NCI-H526 treated with DMSO at 0.1 percent for 48 hours (cell line): ENCODE data around the gene SGSM2.

ENCODE experiments used
- DNase-seq: peaks from one replicate; lab custom pipeline; 2025; lab: John Stamatoyannopoulos, UW

SGSM2 gene

GRCh38 chr17:2387086-2388019 lies 50.1 kb downstream of the SGSM2 start:
- no peak for DNase-seq

DNA sequence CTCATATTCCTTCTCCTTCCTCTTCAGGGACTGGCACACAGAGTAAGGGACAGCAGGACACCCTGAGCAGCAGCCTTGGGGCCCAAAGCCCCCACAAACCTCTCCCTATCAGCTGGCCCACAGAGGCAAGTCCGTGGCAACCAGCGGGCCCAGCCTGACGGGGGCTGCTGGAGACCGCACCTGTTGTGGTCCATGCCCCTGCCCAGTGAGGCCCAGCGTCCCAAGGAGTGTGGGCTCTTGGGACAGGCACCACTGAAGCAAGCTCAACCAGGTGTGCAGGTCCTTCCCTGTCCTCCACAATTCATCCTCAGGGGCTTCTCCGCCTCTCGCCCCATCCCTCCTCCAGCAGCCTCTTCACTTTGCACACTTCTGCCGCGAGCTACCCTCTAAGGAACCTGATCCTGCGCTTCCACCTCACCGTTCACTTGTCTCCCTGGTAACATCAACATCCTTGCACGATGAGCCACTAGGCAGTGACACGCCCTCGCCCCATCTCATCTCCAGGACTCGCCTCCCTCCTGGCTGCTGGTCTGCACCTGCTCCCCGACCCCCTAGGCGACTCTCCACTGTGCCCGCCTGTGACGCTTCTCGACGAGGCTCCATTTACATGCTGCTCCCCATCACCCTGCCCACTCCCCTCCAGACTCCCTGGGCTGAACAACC lies 50.9 kb downstream of the SGSM2 start:
- DNase-seq: no peak

- DNase-seq: no peak
Measured at GRCh38 chr17:2388683-2389055, 51.4 kb downstream of the SGSM2 start.

GRCh38 chr17:2390199-2390836 lies 53.0 kb downstream of the SGSM2 start:
- DNase-seq: no peak

DNA sequence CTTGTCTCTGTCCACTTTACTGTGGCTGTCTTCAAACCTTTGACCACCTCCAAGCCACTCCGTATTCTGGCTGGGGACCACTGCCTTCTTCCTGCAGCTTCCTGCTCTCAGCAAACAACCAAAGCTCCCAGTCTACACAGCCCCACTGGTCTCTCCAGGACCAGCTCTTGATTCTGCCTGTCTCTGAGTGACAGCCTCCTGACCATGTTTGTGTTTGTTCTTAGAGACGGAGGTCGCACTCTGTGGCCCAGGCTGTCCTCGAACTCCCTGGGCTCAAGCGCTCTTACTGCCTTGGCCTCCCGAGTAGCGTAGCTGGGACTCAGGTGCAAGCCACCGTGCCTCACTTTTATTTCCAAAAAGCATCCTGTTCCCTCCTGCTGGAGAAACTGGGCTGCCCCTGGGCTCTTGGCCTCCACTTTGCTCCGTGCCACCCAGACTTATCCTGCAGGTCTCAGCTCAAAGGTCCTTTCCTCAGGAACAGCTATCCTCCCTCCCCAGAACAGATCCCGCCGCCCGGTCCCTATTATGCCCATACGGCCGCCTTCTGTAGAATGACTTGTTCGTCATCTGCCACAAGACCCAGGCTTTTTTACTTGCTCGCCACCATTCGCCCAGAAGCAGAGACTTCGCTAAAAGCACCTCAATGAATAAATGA lies 54.4 kb downstream of the SGSM2 start:
- DNase-seq: no peak

DNA sequence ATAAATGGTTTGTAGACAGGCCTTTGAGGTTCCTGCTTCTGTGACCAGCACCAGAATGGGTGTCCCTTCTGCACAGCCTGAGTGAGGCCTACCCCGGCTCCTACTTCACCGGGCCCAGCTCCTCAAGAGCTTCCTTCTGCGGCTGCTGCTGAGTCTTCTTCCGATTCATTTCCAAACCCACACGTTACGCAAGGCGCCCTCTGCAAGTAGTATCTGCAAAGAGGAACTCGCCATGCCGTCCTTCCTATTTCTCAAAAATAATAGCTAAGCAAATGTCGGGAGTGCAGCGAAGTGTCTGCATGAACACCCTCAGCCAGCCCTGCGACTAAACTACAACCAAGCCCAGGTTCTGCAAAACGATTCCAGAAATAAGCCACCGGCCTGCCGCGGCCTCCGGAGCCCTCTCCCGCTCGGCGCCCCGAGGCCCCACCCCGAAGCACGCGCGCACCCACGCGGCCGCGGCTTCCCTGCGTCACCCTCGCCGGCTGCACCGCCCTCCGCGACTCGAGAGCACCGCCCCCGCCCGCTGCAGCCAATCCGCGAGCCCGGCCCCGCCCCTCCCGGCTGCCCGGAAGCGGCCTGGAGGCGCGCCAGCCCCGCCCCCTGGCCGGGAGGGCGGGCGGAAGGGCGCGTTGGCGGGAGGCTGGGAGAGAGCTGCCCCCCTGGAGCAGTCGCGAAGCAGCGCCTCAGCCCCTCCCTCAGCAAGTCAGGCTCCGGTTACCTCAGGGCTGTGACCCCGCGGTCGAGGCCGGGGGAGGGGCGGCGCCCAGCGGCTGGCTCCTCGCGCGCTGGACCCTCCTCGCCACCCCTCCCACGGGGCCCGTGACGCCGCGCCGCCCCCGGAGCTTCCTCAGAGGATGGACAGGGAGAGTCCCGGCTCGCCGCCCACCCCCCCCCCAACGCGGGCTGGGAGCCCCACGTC lies 55.2 kb downstream of the SGSM2 start:
- peak; percentile 50 for DNase-seq

DNA sequence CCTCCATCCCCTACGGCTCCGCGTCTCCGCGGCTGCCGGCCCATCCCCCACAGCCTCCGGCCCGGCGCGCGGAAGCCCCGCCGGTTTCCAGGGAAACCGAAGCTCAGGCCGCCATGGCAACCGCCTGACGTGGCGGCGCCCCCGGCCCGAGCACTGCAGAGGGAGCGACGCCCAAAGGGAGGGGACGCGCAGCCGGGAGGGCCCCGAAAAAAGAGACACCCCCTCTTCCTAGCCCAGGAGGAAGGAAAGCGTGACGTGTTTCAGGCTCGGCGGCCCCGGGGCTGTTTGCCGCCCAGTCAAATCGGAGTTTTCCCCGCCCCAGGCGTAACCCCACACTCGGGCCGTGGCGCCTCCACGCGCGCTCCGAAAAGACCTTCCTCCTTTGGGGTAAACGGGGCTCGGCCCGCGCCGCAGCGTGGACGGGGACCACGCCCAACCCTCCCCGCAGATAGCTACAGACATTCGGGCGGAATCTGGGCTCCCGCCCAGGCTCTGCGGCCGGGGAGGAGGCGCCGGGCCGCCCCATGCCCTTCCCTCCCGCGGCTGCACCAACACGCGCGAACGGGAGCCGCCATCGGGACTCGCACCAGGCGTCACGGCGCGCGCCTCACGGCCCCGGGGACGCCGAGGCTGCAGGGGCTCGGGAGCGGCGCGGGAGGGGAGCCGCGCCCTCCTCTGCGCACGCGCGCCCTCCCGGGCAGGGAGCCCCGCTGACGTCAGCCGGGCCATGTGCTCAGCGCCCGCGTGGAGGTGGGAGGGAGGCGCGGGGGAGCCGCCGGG lies 56.1 kb downstream of the SGSM2 start:
- peak; percentile 56 for DNase-seq

GRCh38 chr17:2393954-2394749 lies 56.9 kb downstream of the SGSM2 start:
- DNase-seq: no peak

DNA sequence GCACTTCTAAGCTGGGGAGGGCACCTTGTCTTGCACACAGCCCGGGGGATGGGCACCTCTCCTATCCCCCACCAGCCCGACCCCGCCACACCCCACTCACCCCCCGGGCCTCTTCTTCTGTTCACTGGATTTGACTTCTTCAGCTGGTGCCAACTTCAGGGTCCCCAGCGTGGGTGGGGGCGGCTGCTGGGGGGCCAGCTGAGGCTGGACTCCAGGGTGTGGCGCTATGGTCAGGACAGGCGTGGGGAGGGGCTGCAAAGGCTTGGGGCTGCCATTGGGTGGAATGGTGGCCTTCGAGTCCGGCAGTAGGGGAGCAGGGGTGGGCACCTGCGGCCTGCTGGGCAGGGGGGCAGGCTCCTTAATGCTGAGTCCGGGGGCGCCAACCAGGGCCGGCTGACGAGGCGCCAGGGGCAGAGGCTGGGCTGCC lies 57.5 kb downstream of the SGSM2 start:
- DNase-seq: no peak

DNA sequence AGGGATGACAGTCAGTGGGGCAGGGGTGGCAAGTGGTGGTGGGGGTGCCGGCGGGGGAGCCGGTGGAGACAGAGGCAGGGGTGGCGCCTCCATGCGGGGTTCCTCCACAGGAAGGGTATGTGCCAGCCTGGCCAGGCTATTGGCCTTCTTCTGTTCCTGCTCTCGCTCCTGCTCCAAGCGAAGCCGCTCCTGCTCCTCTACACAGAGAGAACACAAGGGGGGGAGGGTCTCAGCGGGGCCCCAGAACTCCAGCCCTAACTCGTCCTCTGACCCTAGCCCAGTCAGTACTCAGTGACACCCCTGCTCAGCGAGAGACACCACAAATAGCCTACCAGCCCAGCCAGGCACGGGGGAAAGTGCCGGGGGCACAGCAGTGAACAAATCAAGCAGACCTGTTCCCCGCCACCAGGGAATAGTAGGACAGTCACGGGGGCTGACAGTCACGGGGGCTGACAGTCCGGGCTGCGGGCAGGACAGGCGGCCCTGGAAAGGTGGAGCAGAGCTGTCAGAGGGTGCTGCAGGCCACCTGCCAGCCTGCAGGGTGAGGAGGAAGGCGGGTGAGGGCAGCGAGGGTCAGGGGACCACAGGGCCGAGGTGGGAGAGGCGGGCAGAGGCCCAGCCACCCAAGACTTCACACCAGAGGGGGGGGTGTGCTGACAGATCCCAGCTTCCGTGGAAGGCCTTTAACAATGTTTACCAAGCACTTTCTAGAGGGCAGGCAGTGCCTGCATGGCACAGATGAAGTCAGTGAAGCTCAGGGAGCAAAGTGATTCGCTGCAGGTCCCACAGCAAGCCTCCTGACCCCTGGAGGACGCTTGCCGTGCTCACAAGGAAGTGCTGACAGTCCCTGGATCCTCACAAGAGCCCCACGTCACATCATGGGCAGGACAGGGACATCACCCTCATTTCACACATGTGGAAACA lies 58.2 kb downstream of the SGSM2 start:
- no peak for DNase-seq

- DNase-seq: no peak
Measured at GRCh38 chr17:2396192-2396567, 58.9 kb downstream of the SGSM2 start.

- peak; percentile 38 for DNase-seq
Measured at GRCh38 chr17:2396568-2397246, 59.4 kb downstream of the SGSM2 start.

GRCh38 chr17:2397247-2398171 lies 60.2 kb downstream of the SGSM2 start:
- DNase-seq: no peak

- no peak for DNase-seq
Measured at GRCh38 chr17:2398182-2398581, 60.9 kb downstream of the SGSM2 start.

- no peak for DNase-seq
Measured at GRCh38 chr17:2398655-2399571, 61.6 kb downstream of the SGSM2 start.
